Stimulated activated CD8-positive, alpha-beta memory T cell treated with anti-CD3 and anti-CD28 coated beads, Interleukin-15, amount 100 ng/mL, for 1 hour (primary cell): Measurements from ENCODE around the gene DSG1.
"Not testable (repeated sequence)": the region's sequence is repeated elsewhere in the genome, so short reads cannot be mapped to it uniquely, and the experiment has no call there.

Experiments used
- DNase-seq: peaks from one replicate; pipeline ENCODE4 v3.0.0-alpha.2; 2020; ENCODE audit warnings: low read depth

DSG1 gene

GRCh38 chr18:31353336-31353735 lies 35.4 kb downstream of the DSG1 start:
- DNase-seq = not testable (repeated sequence)

GRCh38 chr18:31354990-31355389 lies 37.0 kb downstream of the DSG1 start:
- DNase-seq = no peak

- no peak for DNase-seq
Measured at GRCh38 chr18:31356025-31356424, 38.1 kb downstream of the DSG1 start.

GRCh38 chr18:31364190-31364589 lies 46.2 kb downstream of the DSG1 start:
- no peak for DNase-seq

GRCh38 chr18:31369478-31369877 lies 51.5 kb downstream of the DSG1 start:
- DNase-seq = no peak

- DNase-seq = no peak
Measured at GRCh38 chr18:31371989-31372388, 54.0 kb downstream of the DSG1 start.

- no peak for DNase-seq
Measured at GRCh38 chr18:31373641-31374040, 55.7 kb downstream of the DSG1 start.

- no peak for DNase-seq
Measured at GRCh38 chr18:31376477-31376876, 58.5 kb downstream of the DSG1 start, which contains the start of gene DSG4. DSG4 (plus strand) TSS chr18:31376777; CDS start chr18:31376912, 135 bp downstream.

- no peak for DNase-seq
Measured at GRCh38 chr18:31380912-31381311, 63.0 kb downstream of the DSG1 start.

- no peak for DNase-seq
Measured at GRCh38 chr18:31382107-31382506, 64.1 kb downstream of the DSG1 start.

- no peak for DNase-seq
Measured at GRCh38 chr18:31386741-31387140, 68.8 kb downstream of the DSG1 start.

GRCh38 chr18:31393286-31393685 lies 75.3 kb downstream of the DSG1 start:
- no peak for DNase-seq

- no peak for DNase-seq
Measured at GRCh38 chr18:31396796-31397612, 79.0 kb downstream of the DSG1 start.

- DNase-seq = no peak
Measured at GRCh38 chr18:31398191-31398590, 80.2 kb downstream of the DSG1 start.

- DNase-seq = no peak
Measured at GRCh38 chr18:31399306-31400032, 81.5 kb downstream of the DSG1 start.

GRCh38 chr18:31401156-31402025 lies 83.4 kb downstream of the DSG1 start:
- DNase-seq = no peak

GRCh38 chr18:31402026-31402373 lies 84.0 kb downstream of the DSG1 start:
- no peak for DNase-seq

GRCh38 chr18:31403409-31403808 lies 85.4 kb downstream of the DSG1 start:
- DNase-seq = no peak
